Measurements from ENCODE around the gene PIERCE2.
A peak's percentile ranks its signal among the peaks of the same experiment; 100 is the strongest.
"Not testable (repeated sequence)": the region's sequence is repeated elsewhere in the genome, so short reads cannot be mapped to it uniquely, and the experiment has no call there.

PIERCE2 gene

GRCh38 chr15:55434989-55435825 is 26.9 kb downstream of the PIERCE2 start:
- peak; percentile 76 for DNase-seq

GRCh38 chr15:55443141-55443540 is 34.8 kb downstream of the PIERCE2 start:
- not testable (repeated sequence) for DNase-seq

GRCh38 chr15:55445936-55446335 is 37.6 kb downstream of the PIERCE2 start:
- DNase-seq, result not testable (repeated sequence)

GRCh38 chr15:55446379-55447029 is 38.2 kb downstream of the PIERCE2 start:
- DNase-seq, result not testable (repeated sequence)

GRCh38 chr15:55447030-55447394 is 38.7 kb downstream of the PIERCE2 start:
- DNase-seq, result not testable (repeated sequence)

GRCh38 chr15:55457401-55458022 is 49.2 kb downstream of the PIERCE2 start:
- DNase-seq, result no peak

- DNase-seq, result no peak
Measured at GRCh38 chr15:55461447-55461846, 53.2 kb downstream of the PIERCE2 start.

GRCh38 chr15:55468321-55468720 is 60.0 kb downstream of the PIERCE2 start:
- no peak for DNase-seq

Data from NCI-H2171 treated with DMSO at 0.1 percent for 48 hours (cell line).